HG03139 (cell line): ENCODE data around the gene LSG1.

Experiments
- ATAC-seq: cut with Tn5 transposase; IDR thresholded peaks from one replicate; pipeline ENCODE4 v1.9.1; 2021; ENCODE audit not compliant: unreplicated experiment

LSG1 gene

GRCh38 chr3:194687638-194688199 is 15.7 kb upstream of the LSG1 start:
- ATAC-seq: peak; percentile 23

GRCh38 chr3:194686816-194687637 is 15.0 kb upstream of the LSG1 start:
- ATAC-seq: no peak

- no peak for ATAC-seq
Observed at GRCh38 chr3:194686414-194686815, 14.4 kb upstream of the LSG1 start.

- no peak for ATAC-seq
Observed at GRCh38 chr3:194685718-194686413, 13.9 kb upstream of the LSG1 start, which contains the start of gene FAM43A. Gene FAM43A, plus strand, starts transcription at chr3:194685883. Its CDS starts 944 bp downstream, at chr3:194686827.

- ATAC-seq: no peak
Observed at GRCh38 chr3:194685065-194685717, 13.2 kb upstream of the LSG1 start.

- ATAC-seq: no peak
Observed at GRCh38 chr3:194683380-194683779, 11.4 kb upstream of the LSG1 start.

GRCh38 chr3:194682694-194683310 is 10.8 kb upstream of the LSG1 start:
- peak; percentile 38 for ATAC-seq

- no peak for ATAC-seq
Observed at GRCh38 chr3:194682189-194682693, 10.2 kb upstream of the LSG1 start.

- no peak for ATAC-seq
Observed at GRCh38 chr3:194680888-194681615, 9.1 kb upstream of the LSG1 start.

- no peak for ATAC-seq
Observed at GRCh38 chr3:194676471-194676870, 4.5 kb upstream of the LSG1 start.

- no peak for ATAC-seq
Observed at GRCh38 chr3:194675680-194676079, 3.7 kb upstream of the LSG1 start.

- no peak for ATAC-seq
Observed at GRCh38 chr3:194675081-194675640, 3.2 kb upstream of the LSG1 start.

GRCh38 chr3:194673761-194674160 is 1.8 kb upstream of the LSG1 start:
- no peak for ATAC-seq

- ATAC-seq: no peak
Observed at GRCh38 chr3:194672876-194673275, 885 bp upstream of the LSG1 start.

- ATAC-seq: peak; percentile 1
Observed at GRCh38 chr3:194671511-194671899, 486 bp downstream of the LSG1 start.

- ATAC-seq: no peak
Observed at GRCh38 chr3:194667363-194667762, 4.6 kb downstream of the LSG1 start.

- ATAC-seq: no peak
Observed at GRCh38 chr3:194664857-194665256, 7.1 kb downstream of the LSG1 start.

GRCh38 chr3:194661946-194662345 is 10.0 kb downstream of the LSG1 start:
- ATAC-seq: no peak

GRCh38 chr3:194661374-194661773 is 10.6 kb downstream of the LSG1 start:
- ATAC-seq: no peak

GRCh38 chr3:194659778-194660177 is 12.2 kb downstream of the LSG1 start:
- ATAC-seq: no peak
